GM21723 (cell line): Measurements from ENCODE around the gene PID1.
"Not testable (repeated sequence)": the region's sequence is repeated elsewhere in the genome, so short reads cannot be mapped to it uniquely, and the experiment has no call there.

ENCODE experiments used
- ATAC-seq: cut with Tn5 transposase; IDR thresholded peaks from one replicate; pipeline ENCODE4 v1.9.1; 2021; ENCODE audit warnings: mild to moderate bottlenecking, moderate library complexity; ENCODE audit not compliant: unreplicated experiment

Gene PID1

GRCh38 chr2:229084447-229084846 is 186.6 kb downstream of the PID1 start:
- ATAC-seq, result no peak

GRCh38 chr2:229083606-229084340 is 187.3 kb downstream of the PID1 start:
- ATAC-seq, result no peak

GRCh38 chr2:229081411-229081810 is 189.7 kb downstream of the PID1 start:
- no peak for ATAC-seq

GRCh38 chr2:229080172-229080571 is 190.9 kb downstream of the PID1 start:
- no peak for ATAC-seq

- ATAC-seq, result not testable (repeated sequence)
Observed at GRCh38 chr2:229076886-229077285, 194.2 kb downstream of the PID1 start.

- ATAC-seq, result no peak
Observed at GRCh38 chr2:229073935-229074334, 197.2 kb downstream of the PID1 start.

- no peak for ATAC-seq
Observed at GRCh38 chr2:229071292-229071976, 199.7 kb downstream of the PID1 start.

GRCh38 chr2:229066121-229066715 is 204.9 kb downstream of the PID1 start:
- ATAC-seq, result no peak

- ATAC-seq, result no peak
Observed at GRCh38 chr2:229064749-229065148, 206.3 kb downstream of the PID1 start.

GRCh38 chr2:229060147-229060546 is 210.9 kb downstream of the PID1 start:
- no peak for ATAC-seq

- ATAC-seq, result no peak
Observed at GRCh38 chr2:229059331-229060033, 211.6 kb downstream of the PID1 start.

- ATAC-seq, result no peak
Observed at GRCh38 chr2:229057976-229058553, 213.0 kb downstream of the PID1 start.

GRCh38 chr2:229054311-229054710 is 216.8 kb downstream of the PID1 start:
- no peak for ATAC-seq

GRCh38 chr2:229051798-229052197 is 219.3 kb downstream of the PID1 start:
- no peak for ATAC-seq

- ATAC-seq, result no peak
Observed at GRCh38 chr2:229050133-229050532, 221.0 kb downstream of the PID1 start.

- ATAC-seq, result no peak
Observed at GRCh38 chr2:229048134-229048533, 223.0 kb downstream of the PID1 start.

- ATAC-seq, result no peak
Observed at GRCh38 chr2:229045671-229046070, 225.4 kb downstream of the PID1 start.

- no peak for ATAC-seq
Observed at GRCh38 chr2:229044581-229044980, 226.5 kb downstream of the PID1 start.

- no peak for ATAC-seq
Observed at GRCh38 chr2:229043681-229044080, 227.4 kb downstream of the PID1 start.

GRCh38 chr2:229042349-229042748 is 228.7 kb downstream of the PID1 start:
- ATAC-seq, result no peak

- no peak for ATAC-seq
Observed at GRCh38 chr2:229041691-229042090, 229.4 kb downstream of the PID1 start.
